DMS153 treated with DMSO at 0.1 percent for 48 hours (cell line): Measurements from ENCODE around the gene KLRC2.
"Not testable (repeated sequence)": the region's sequence is repeated elsewhere in the genome, so short reads cannot be mapped to it uniquely, and the experiment has no call there.

Experiments
- DNase-seq: peaks from one replicate; lab custom pipeline; 2025; ENCODE audit not compliant: unreplicated experiment; lab: John Stamatoyannopoulos, UW

KLRC2 gene

DNA sequence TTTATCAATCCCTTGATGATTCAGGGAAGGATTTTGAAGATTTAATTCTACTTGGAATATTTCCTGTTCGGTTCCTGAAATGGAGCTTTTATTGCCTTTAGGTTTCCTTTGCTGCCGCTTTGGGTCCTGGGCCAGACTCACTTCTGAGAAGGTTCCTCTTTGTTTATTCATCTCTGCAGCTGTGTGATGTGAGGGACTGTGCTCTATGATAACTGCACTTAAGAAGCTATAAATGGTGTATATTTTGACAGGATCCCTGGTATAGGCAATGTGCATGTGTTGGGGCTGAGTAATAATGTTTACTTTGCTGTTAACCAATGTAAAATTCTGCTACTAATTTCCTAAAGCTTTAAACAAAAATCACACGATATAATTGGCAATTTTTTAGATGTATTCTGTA lies at the start of gene KLRC2:
Gene KLRC2, minus strand, starts transcription at position 195 of the 400 bp plus-strand sequence. Its CDS starts 24 bp downstream, at position 171.
- peak; percentile 48 for DNase-seq

DNA sequence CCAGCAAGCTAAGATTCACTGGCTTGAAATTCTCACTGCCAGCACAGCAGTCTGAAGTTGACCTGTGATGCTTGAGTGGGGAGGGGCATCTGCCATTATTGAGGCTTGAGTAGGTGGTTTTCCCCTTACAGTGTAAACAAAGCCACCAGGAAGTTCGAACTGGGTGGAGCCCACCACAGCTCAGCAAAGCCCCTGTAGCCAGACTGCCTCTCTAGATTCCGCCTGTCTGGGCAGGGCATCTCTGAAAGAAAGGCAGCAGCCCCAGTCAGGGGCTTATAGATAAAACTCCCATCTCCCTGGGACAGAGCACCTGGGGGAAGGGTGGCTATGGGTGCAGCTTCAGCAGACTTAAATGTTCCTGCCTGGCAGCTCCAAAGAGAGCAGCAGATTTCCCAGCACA lies 46.1 kb upstream of the KLRC2 start:
- DNase-seq, result not testable (repeated sequence)

DNA sequence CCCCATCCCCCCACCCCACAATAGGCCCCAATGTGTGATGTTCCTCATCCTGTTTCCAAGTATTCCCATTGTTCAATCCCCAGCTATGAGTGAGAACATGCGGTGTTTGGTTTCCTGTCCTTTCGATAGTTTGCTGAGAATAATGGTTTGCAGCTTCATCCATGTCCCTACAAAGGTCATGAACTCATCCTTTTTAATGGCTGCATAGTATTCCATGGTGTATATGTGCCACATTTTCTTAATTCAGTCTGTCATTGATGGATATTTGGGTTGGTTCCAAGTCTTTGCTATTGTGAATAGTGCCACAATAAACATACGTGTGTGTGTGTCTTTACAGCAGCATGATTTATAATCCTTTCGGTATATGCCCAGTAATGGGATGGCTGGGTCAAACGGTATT lies 37.0 kb upstream of the KLRC2 start:
- not testable (repeated sequence) for DNase-seq

DNA sequence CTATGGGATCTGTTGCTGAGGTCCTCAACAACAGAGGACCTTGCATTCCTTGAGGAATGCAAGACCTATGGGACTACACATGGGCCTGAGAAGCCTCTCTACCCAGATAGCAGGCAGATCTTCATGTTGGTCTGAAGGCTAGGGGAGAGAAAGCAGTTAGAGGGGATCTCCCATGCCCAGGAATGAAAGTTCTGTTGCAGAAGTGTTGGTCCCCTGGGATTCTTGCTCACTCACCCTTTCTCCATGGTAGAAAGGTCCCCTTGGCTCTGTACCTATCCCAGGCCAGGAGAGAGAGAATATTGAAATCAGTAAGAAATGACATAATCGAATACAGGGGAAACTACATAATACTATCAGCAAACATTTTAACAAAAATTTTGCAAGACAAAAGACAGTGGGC lies 33.9 kb upstream of the KLRC2 start:
- DNase-seq, result no peak

DNA sequence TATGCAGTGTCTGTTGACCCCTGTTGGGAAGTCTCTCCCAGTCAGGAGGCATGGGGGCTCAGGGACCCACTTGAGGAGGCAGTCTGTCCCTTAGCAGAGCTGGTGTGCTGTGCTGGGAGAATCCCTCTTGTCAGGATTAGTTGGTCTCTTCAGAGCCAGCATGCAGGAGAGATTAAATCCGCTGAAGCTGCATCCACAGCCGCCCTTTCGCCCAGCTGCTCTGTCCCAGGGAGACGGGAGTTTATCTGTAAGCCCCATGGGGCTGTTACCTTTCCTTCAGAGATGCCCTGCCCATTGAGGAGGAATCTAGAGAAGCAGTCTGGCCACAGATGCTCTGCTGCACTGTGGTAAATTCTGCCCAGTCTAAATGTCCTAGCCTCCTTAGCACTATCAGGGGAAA lies 30.5 kb upstream of the KLRC2 start:
- no peak for DNase-seq

DNA sequence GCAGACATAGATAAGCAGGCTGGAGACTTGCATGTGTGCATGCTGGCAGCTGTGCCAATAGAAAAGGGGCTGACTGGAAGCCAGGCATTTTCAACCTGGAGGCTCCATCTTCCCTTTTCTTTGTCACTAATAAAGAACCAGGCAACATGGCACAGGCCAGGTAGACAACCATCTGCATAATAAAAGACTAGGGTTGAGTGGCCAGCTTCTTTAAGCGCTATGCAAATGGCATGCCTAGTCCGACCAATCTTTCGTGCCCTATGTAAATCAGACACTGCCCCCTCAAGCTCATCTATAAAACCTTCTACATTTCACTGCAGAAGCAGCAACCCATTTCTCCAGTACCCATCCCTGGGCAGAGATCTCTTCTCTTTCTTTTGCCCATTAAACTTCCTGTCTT lies 21.9 kb upstream of the KLRC2 start:
- DNase-seq, result no peak

DNA sequence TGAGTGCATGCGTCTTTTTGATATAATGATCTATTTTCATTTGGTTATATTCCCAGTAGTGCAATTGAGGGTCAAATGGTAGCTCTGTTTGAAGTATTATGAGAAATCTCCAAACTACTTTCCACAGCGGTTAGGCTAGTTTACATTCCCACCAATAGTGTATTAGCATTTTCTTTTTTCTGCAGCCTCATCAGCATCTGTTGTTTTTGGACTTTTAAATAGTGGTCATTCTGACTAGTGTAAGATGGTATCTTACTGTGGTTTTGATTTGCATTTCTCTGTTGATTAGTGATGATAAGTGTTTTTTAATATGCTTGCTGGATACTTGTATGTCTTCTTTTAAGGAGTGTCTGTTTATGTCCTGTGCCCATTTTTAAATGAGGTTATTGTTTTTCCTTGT lies 21.0 kb upstream of the KLRC2 start:
- no peak for DNase-seq

DNA sequence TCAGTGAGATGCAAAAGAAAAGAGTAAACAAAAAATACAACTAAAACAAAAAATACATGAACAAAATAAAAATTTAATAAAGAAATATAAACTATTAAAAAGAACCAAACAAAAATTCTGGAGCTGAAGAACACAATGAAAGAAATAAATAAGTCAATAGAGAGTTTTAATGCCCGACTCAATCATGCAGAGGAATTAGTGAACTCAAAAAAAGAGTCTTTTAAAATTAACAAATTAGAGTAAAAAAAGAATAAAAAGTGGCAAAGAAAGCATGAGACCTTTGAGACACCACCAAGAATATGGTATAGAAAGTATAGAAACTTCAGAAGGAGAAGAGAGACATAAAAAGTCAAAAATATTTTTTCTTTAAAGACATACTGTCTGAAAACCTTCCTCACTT lies 20.0 kb upstream of the KLRC2 start:
- DNase-seq, result no peak

DNA sequence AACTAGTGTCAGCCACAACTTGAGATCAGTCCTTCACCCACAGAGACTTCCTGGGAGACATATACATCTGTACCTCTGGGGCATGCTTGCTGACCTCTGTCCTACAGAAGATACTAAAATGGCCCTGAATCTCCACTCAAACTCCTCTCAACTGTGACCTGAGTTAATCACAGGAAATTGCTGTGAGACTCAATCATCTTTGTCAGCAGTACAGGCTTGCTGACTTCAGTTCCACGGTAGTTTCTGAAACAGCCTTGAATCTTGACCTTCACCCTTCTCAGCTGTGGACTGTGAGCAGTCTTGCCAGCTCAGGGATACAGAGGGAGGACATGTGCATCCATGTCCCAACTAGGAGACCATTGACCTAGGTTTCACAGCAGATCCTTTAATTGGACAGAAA lies 18.7 kb upstream of the KLRC2 start:
- no peak for DNase-seq

DNA sequence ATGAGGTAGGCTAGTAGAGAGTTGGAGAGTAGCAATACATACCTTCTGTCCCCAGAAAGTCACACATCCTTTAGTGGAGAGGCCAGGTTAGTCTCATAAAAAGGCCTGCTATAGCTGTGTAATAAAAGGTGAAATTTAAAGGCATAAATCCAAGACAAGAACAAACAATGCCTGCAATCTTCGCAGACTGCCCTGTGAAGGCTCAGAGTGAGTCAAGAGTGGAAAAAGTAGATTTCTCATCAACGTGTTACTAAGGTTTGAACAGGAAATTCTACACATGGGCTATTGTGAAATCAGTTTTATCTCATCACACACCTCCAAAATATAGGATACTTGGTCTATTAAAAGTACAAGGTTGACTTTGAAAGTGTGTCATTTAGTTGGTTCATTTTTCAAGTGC lies 17.3 kb upstream of the KLRC2 start, which contains the start of gene KLRC1:
Gene KLRC1, minus strand, starts transcription at position 222 of the 400 bp plus-strand sequence. CDS start 2,221 bp downstream, outside the sequence.
- no peak for DNase-seq

DNA sequence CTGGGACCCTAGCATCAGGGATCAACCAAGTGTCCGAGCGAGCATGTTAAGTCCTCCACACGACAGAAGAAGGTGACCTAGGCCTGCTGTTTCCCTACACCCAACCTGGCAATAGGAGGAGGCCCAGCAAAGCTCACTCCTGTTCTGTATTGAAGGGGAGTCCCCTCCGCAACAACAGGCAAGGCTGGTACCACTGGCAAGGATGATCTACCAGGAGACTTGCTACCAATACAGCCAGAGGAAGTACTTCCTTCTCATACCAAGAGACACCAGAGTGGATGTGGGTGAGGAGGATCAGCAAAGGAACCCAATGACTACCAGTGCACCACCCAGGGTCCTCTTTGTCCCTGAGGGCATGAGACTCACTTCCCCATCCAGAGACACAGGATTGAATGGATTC lies 12.4 kb upstream of the KLRC2 start:
- no peak for DNase-seq

DNA sequence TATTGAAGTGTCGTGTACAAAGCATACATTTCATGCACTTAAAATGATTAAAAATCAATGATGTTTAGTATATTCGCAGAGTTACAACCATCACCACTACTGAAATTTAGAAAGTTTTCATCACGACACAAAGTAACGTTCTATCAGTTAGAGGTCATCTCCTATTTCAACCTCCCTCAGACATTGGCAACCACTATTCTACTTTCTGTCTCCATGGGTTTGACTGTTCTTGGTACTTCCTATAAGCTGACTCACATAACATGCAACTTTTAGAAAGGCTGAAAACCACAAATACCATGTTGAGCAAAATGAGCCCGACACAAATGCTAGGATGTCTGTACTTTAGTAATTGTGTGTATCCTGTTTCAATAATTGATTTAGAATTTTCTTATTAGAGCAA lies 10.2 kb upstream of the KLRC2 start:
- DNase-seq, result not testable (repeated sequence)

DNA sequence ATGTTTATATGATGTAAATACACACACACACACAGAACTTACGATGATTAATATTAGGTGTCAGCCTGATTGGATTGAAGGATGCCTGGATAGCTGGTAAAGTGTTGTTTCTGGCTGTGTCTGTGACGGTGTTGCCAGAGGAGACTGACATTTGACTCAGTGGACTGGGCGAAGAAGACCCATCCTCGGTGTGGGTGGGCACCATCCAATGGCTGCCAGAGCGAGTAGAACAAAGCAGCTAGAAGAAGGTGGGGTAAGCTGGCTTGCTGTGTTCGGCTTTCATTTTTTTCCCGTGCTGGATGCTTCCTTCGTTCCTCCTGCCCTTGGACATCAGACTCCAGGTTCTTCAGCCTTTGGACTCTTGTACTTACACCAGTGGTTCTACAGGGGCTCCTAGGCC lies 5.3 kb upstream of the KLRC2 start:
- not testable (repeated sequence) for DNase-seq

DNA sequence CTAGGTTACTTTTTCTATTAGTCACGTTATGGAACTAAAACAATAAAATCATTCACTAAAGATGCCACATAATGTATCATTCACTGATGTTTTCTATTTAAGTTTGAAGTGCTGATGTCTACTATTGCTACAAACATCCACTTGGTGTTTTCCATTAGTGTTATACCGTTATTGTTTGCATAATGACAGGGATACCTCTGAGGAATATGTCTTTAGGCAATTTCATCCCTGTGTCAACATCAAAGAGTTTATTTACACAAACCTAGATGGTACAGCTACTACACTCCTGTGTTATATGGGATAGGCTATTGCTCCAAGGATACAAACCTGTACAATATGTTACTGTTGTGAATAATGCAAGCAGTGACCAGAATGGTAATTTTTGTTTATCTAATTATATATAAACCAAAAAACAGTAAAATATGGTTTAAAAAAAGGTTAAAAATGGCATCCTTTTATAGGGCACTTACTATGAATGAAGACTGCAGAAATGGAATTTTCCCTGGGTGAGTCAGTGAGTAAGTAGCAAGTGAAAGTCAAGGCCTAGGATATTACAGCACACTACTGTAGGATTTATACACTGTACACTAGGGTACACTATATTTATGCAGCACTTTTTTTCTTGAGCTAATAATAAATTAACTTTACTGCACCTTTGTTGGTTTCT lies 3.9 kb upstream of the KLRC2 start:
- DNase-seq, result peak; percentile 67

DNA sequence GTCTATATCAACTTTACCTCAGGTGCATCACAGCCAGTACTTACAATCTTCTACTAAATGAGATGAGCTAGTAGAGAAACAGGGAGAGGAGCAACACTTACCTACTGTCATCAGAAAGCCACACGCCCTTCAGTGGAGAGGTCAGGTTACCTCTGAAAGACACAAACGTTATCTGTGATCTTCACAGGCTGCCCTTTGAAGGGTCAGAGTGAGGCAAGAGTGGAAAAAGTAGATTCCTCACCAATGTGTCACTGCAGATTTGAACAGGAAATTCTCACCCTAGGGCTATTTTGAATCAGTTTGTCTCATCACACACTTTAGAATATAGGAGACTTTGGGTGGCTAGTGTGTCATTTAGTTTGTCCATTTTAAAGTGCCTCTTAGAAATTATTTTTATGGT lies 1.8 kb upstream of the KLRC2 start:
- not testable (repeated sequence) for DNase-seq

DNA sequence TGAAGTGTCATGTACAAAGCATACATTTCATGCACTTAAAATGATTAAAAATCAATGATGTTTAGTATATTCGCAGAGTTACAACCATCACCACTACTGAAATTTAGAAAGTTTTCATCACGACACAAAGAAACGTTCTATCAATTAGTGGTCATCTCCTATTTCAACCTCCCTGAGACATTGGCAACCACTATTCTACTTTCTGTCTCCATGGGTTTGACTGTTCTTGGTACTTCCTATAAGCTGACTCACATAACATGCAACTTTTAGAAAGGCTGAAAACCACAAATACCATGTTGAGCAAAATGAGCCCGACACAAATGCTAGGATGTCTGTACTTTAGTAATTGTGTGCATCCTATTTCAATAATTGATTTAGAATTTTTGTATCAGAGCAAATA lies 5.2 kb downstream of the KLRC2 start:
- not testable (repeated sequence) for DNase-seq

DNA sequence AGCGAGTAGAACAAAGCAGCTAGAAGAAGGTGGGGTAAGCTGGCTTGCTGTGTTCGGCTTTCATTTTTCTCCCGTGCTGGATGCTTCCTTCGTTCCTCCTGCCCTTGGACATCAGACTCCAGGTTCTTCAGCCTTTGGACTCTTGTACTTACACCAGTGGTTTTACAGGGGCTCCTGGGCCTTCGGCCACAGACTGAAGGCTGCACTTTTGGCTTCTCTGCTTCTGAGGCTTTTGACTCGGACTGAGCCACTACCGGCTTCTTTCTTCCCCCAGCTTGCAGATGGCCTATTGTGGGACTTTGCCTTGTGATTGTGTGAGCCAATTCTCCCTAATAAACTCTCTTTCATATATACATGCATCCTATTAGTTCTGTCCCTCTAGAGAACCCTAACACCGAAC lies 9.9 kb downstream of the KLRC2 start:
- DNase-seq, result not testable (repeated sequence)

DNA sequence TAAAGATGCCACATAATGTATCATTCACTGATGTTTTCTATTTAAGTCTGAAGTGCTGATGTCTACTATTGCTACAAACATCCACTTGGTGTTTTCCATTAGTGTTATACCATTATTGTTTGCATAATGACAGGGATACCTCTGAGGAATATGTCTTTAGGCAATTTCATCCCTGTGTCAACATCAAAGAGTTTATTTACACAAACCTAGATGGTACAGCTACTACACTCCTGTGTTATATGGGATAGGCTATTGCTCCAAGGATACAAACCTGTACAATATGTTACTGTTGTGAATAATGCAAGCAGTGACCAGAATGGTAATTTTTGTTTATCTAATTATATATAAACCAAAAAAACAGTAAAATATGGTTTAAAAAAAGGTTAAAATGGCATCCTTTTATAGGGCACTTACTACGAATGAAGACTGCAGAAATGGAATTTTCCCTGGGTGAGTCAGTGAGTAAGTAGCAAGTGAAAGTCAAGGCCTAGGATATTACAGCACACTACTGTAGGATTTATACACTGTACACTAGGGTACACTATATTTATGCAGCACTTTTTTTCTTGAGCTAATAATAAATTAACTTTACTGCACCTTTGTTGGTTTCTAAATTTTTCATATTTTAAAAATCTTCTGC lies 11.4 kb downstream of the KLRC2 start:
- DNase-seq, result not testable (repeated sequence)

DNA sequence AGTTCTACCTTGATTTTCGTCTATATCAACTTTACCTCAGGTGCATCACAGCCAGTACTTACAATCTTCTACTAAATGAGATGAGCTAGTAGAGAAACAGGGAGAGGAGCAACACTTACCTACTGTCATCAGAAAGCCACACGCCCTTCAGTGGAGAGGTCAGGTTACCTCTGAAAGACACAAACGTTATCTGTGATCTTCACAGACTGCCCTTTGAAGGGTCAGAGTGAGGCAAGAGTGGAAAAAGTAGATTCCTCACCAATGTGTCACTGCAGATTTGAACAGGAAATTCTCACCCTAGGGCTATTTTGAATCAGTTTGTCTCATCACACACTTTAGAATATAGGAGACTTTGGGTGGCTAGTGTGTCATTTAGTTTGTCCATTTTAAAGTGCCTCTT lies 13.7 kb downstream of the KLRC2 start:
- not testable (repeated sequence) for DNase-seq

DNA sequence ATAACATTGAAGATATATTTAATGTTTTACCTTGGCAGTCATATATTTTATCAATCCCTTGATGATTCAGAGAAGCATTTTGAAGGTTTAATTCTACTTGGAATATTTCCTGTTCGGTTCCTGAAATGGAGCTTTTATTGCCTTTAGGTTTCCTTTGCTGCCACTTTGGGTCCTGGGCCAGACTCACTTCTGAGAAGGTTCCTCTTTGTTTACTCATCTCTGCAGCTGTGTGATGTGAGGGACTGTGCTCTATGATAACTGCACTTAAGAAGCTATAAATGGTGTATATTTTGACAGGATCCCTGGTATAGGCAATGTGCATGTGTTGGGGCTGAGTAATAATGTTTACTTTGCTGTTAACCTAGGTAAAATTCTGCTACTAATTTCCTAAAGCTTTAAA lies 15.5 kb downstream of the KLRC2 start, which contains the start of gene KLRC3:
Gene KLRC3, minus strand, starts transcription at position 262 of the 400 bp plus-strand sequence. Its CDS starts 45 bp downstream, at position 217.
- DNase-seq, result not testable (repeated sequence)

DNA sequence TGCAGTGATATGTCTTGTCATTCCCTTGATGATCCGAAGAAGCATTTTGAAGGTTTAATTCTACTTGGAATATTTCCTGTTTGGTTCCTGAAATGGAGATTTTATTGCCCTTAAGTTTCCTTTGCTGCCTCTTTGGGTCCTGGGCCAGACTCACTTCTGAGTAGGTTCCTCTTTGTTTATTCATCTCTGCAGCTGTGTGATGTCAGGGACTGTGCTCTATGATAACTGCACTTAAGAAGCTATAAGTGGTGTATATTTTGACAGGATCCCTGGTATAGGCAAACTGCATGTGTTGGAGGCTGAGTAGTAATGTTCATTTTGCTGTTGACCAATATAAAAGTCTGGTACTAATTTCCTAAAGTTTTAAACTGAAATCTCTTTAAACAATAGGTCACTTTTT lies 26.4 kb downstream of the KLRC2 start, which contains the start of gene KLRC4:
Gene KLRC4, minus strand, starts transcription at position 366 of the 400 bp plus-strand sequence. Its CDS starts 182 bp downstream, at position 184.
- DNase-seq, result peak; percentile 67

DNA sequence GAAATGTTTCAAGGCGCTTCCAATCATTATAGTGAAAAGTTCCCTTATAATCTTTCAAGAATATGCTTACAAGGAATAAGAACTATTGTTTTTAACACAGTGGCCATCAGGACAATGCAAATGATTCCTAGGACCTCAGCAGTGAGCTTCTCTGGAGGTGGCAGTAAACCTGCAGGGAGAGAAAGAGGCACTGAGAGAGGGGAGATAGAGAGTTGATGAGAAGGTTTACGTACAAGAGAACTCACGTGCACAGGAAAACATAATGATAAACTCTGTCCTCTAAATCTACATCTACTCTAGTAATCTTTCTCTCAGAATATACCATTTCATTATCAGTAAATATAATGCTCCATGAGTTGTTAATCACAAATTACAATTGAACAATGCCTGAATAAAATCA lies 27.0 kb downstream of the KLRC2 start:
- peak; percentile 30 for DNase-seq
